ENCODE data around the gene MPPED2. TPM values are rescaled to one million over a fixed set of nuclear protein-coding genes. Genes with fewer than 3 reads are reported as not detected.

Gene MPPED2
- polyA plus RNA-seq, 1 donor (not counting 4 experiments of a cell fraction or from before 2014, with no cell fraction given) = not detected

GRCh38 chr11:30546334-30546733 is 39.8 kb downstream of the MPPED2 start:
- H3K4me2 ChIP-seq (ENCODE audit: control insufficient read depth, extremely low read depth, insufficient read depth, low read depth, low read length) = no peak overlapping the region
- H3K27ac ChIP-seq (ENCODE audit: control insufficient read depth, insufficient read depth, low read length) = no peak overlapping the region
- no peak overlapping the region for H3K9ac ChIP-seq (ENCODE audit: control insufficient read depth, extremely low read depth, insufficient read depth, low read length)
- H2AFZ ChIP-seq (ENCODE audit: control insufficient read depth, low read length) = no peak overlapping the region
- no peaks in the 10 kb centered on the region for H3K9me1 ChIP-seq (ENCODE audit: control insufficient read depth, extremely low read depth, insufficient read depth, low read length)
- no peaks in the 10 kb centered on the region for H3K4me1 ChIP-seq (ENCODE audit: control insufficient read depth, extremely low read depth, insufficient read depth, low read length)
- TF ChIP-seq EZH2 (IDR thresholded peaks at IDR 0.05; ENCODE audit: low read length) (no peak), CTCF (optimal IDR thresholded peaks at IDR 0.05 in 1 of 3, IDR thresholded peaks at IDR 0.05 in 1 of 3, conservative IDR thresholded peaks at IDR 0.05 in 1 of 3; ENCODE audit: extremely low read depth in 1 of 3, insufficient read depth in 2 of 3, low read length in 3 of 3) (no peak)
- FAIRE-seq = no peak
- no peaks in the 10 kb centered on the region for H3K27me3 ChIP-seq (ENCODE audit: control insufficient read depth, extremely low read depth, insufficient read depth, low read length)
- H3K4me3 ChIP-seq (ENCODE audit: control insufficient read depth in 2 of 3, extremely low read depth in 1 of 3, insufficient read depth in 2 of 3, low read depth in 1 of 3, low read length in 3 of 3) = no peak overlapping the region
- no peaks in the 10 kb centered on the region for H3K36me3 ChIP-seq (ENCODE audit: control insufficient read depth in 2 of 2, extremely low read depth in 1 of 2, insufficient read depth in 2 of 2, low read length in 2 of 2)
- H3K79me2 ChIP-seq (ENCODE audit: control insufficient read depth, insufficient read depth, low read length) = no peaks in the 10 kb centered on the region
- H3K9me3 ChIP-seq (ENCODE audit: control insufficient read depth, low read depth, low read length) = no peaks in the 10 kb centered on the region
- dilution Hi-C loops (cut with MboI; ENCODE audit: extremely low pct_ligation_motif_present, low sequenced_read_pairs) = no loop called here
- no peaks in the 10 kb centered on the region for H4K20me1 ChIP-seq (ENCODE audit: control insufficient read depth, extremely low read depth, insufficient read depth, low read length)
- no peak for DNase-seq (ENCODE audit: low read depth, low spot score)

DNA sequence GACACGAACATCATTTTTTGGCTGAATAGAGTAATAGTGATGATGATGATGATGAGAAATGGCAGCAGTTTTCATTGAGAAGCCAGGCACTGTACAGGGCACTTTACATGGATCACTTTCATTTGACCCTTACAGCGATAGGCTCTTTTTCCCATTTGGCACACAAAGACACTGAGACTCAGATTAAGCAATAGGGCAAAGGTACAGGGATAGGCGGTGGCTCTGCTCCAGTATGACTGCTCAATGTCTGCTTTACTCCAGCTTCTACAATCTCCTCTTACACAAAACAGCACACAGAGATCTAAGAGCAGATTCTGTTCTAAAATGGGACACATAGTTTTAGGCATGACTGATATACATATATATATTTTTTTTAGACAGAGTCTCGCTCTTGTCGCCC is 40.6 kb downstream of the MPPED2 start:
- no peak overlapping the region for H3K4me2 ChIP-seq (ENCODE audit: control insufficient read depth, extremely low read depth, insufficient read depth, low read depth, low read length)
- DNase-seq (ENCODE audit: low read depth, low spot score) = no peak
- no peaks in the 10 kb centered on the region for H3K36me3 ChIP-seq (ENCODE audit: control insufficient read depth in 2 of 2, extremely low read depth in 1 of 2, insufficient read depth in 2 of 2, low read length in 2 of 2)
- dilution Hi-C loops (cut with MboI; ENCODE audit: extremely low pct_ligation_motif_present, low sequenced_read_pairs) = no loop called here
- TF ChIP-seq EZH2 (IDR thresholded peaks at IDR 0.05; ENCODE audit: low read length) = no peak
- TF ChIP-seq CTCF (optimal IDR thresholded peaks at IDR 0.05 in 1 of 3, IDR thresholded peaks at IDR 0.05 in 1 of 3, conservative IDR thresholded peaks at IDR 0.05 in 1 of 3; ENCODE audit: extremely low read depth in 1 of 3, insufficient read depth in 2 of 3, low read length in 3 of 3) = no peak
- H3K27ac ChIP-seq (ENCODE audit: control insufficient read depth, insufficient read depth, low read length) = no peak overlapping the region
- no peak for FAIRE-seq
- H3K27me3 ChIP-seq (ENCODE audit: control insufficient read depth, extremely low read depth, insufficient read depth, low read length) = no peaks in the 10 kb centered on the region
- H2AFZ ChIP-seq (ENCODE audit: control insufficient read depth, low read length) = no peak overlapping the region
- no peak overlapping the region for H3K4me3 ChIP-seq (ENCODE audit: control insufficient read depth in 2 of 3, extremely low read depth in 1 of 3, insufficient read depth in 2 of 3, low read depth in 1 of 3, low read length in 3 of 3)
- H3K9me1 ChIP-seq (ENCODE audit: control insufficient read depth, extremely low read depth, insufficient read depth, low read length) = no peaks in the 10 kb centered on the region
- H3K4me1 ChIP-seq (ENCODE audit: control insufficient read depth, extremely low read depth, insufficient read depth, low read length) = no peaks in the 10 kb centered on the region
- no peaks in the 10 kb centered on the region for H3K79me2 ChIP-seq (ENCODE audit: control insufficient read depth, insufficient read depth, low read length)
- H4K20me1 ChIP-seq (ENCODE audit: control insufficient read depth, extremely low read depth, insufficient read depth, low read length) = no peaks in the 10 kb centered on the region
- no peak overlapping the region for H3K9ac ChIP-seq (ENCODE audit: control insufficient read depth, extremely low read depth, insufficient read depth, low read length)
- H3K9me3 ChIP-seq (ENCODE audit: control insufficient read depth, low read depth, low read length) = no peaks in the 10 kb centered on the region

Data from keratinocyte (primary cell).